NK-92 treated with Interleukin-12 subunit alpha and Interleukin-12 subunit beta, amount 100 ng/mL, for 24 hours (cell line): ENCODE results near the gene PHLPP2.
A peak's percentile ranks its signal among the peaks of the same experiment; 100 is the strongest.
"Not testable (repeated sequence)": the region's sequence is repeated elsewhere in the genome, so short reads cannot be mapped to it uniquely, and the experiment has no call there.

Experiments
- DNase-seq: peaks from one replicate; lab custom pipeline; 2025; lab: John Stamatoyannopoulos, UW

The PHLPP2 gene

GRCh38 chr16:71614956-71615355, 109.5 kb downstream of the PHLPP2 start:
- DNase-seq: not testable (repeated sequence)

DNA sequence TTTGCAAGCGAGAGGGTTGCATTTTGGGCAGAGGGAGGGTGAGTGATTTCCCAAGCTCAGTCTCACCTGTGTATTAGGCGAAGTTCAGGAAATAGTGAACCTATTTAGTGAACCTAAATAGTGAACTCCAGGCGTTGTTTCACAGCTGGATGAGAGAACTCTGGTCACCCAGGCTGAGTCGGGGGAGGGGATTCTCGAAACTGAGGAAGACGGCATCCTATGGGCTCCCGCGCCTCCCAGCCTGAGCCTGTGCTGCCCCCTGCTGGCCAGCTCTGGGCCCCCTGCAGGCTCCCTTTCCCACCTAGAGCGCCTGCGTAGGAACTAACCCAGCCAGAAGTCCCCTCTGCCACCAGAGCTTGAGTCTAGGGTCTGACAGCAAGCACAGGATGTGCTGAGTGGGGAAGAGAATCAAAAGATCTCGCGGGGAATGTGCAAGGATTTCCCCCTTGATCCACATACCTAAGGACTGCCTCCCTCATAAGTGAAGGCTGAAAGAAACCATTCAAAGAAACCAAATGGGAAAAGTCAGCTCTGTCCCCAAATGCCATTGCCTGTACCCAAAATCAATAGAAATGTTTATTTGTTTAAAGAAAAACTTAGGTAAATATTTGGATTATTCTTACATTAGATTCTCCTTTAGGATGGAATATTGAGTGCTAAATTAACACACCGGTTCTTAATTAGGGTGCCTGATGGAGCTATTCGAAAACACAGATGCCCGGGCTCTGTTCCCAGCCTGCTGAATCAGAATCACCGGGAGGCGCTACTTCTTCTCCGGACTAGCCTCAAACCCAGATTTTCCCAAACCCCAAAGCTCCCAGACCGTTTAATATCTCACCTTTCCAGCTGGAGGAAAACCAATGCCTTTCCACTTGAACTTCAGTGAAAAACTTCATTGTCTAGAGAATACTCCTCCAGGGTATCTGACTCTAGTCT, 113.3 kb downstream of the PHLPP2 start:
- DNase-seq: peak; percentile 44

GRCh38 chr16:71610447-71610846, 114.1 kb downstream of the PHLPP2 start:
- DNase-seq: no peak

DNA sequence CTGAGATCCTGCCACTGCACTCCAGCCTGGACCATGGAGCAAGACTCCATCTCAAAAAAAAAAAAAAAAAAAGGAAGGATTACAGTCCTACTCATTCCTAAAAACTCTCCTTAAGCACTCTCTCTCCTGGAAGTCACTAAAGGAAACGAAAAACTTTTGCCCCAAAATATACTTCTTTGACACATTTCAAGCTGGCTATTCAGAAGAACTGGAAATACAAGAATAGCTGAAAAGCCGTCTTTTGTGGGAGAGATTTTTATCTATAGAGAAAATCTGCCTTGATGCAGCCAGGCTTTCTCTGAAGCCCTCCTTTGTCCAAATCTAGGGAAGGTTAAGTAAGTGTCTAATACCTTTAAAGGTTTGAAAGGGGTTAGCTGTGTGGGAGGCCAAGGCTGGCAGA, 115.4 kb downstream of the PHLPP2 start:
- no peak for DNase-seq

- no peak for DNase-seq
These were observed 123.7 kb downstream of the PHLPP2 start for GRCh38 chr16:71600822-71601221.

GRCh38 chr16:71598426-71598825, 126.1 kb downstream of the PHLPP2 start:
- not testable (repeated sequence) for DNase-seq

GRCh38 chr16:71595340-71595826, 129.1 kb downstream of the PHLPP2 start:
- DNase-seq: not testable (repeated sequence)
